ENCODE data around the gene CD3E.
A peak's percentile ranks its signal among the peaks of the same experiment; 100 is the strongest.

CD3E gene

DNA sequence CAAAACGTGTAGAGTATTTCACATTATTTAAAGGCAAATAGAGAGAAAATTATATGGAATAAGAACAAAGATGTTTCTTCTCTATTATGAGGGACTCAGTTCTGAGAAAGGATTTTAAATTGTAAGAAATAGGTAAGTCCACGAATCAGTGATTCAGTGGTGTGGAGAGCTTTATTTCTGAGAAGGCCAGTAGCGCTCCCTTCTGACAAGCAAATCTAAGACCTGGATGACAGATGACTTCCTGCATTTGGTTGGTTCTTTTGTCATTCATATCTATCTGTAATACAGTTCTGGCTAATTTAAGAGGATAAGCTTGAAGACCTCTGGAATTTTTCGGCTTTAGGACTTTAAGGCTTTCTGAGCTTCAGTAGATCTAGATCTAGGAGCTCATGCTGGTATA lies 7.0 kb downstream of the CD3E start:
- no peak overlapping the region for H3K4me3 ChIP-seq (ENCODE audit: low read length)

DNA sequence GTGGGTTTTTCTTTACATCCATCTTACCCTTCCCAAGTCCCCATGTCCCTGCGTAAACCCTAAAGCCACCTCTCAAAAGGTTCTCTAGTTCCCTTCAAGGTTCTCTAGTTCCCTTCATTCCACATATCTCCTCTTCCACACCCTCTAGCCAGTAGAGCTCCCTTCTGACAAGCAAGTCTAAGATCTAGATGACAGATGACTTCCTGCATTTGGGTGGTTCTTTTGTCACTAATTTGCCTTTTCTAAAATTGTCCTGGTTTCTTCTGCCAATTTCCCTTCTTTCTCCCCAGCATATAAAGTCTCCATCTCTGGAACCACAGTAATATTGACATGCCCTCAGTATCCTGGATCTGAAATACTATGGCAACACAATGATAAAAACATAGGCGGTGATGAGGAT lies 7.8 kb downstream of the CD3E start:
- no peak overlapping the region for H3K4me3 ChIP-seq (ENCODE audit: low read length)
- no peak for TF ChIP-seq CTCF (IDR thresholded peaks at IDR 0.05; ENCODE audit: insufficient read depth, low read depth, low read length, missing control alignments)
- DNase-seq (ENCODE audit: low read depth), result no peak

More for the DNA sequence above, 7.0 kb downstream of the CD3E start:
- peak; percentile 9 for TF ChIP-seq CTCF (IDR thresholded peaks at IDR 0.05; ENCODE audit: insufficient read depth, low read depth, low read length, missing control alignments)
- DNase-seq (ENCODE audit: low read depth), result peak; percentile 23

- no peak for TF ChIP-seq CTCF (IDR thresholded peaks at IDR 0.05; ENCODE audit: insufficient read depth, low read depth, low read length, missing control alignments)
- H3K4me3 ChIP-seq (ENCODE audit: low read length), result no peak overlapping the region
- DNase-seq (ENCODE audit: low read depth), result no peak
Measured at GRCh38 chr11:118313242-118313641, 8.7 kb downstream of the CD3E start.

DNA sequence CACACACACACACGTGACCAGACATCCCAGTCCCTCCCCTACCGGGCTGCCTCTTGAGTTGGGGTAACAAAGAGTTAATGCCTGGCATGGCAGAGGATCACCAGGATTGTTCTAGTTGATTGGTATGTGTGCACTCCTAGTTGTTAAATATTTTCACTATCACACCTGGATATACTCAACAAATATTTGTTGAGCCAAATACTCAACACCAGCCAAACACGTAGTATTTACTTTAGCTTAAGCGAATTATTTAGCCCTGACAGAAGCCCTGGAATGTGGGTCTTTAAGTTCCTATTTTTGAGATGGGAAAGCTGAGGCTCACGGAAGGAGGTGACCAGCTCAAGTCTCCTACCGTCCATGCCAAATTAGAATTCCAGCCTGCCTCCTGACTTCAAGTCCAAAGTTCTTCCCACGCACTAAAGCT lies 10.5 kb downstream of the CD3E start:
- no peak overlapping the region for H3K4me3 ChIP-seq (ENCODE audit: low read length)
- no peak for DNase-seq (ENCODE audit: low read depth)
- no peak for TF ChIP-seq CTCF (IDR thresholded peaks at IDR 0.05; ENCODE audit: insufficient read depth, low read depth, low read length, missing control alignments)

DNA sequence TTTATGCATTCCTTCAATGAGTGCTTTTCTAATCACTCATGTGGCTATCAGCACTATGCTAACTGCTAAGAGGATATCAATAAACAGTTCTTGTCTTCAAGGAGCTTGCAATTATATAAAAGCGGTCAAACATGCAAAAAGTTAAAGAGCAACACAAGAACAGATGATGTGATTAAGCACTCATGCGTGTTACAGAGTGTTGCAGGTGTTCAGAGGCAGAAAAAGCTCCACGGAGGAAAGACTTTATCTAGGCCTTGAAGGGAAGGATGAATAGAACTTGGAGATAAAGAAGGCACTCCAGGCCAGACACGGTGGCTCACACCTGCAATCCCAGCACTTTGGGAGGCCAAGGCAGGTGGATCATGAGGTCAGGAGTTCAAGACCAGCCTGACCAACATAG lies 13.6 kb downstream of the CD3E start:
- no peak for DNase-seq (ENCODE audit: low read depth)
- H3K4me3 ChIP-seq (ENCODE audit: low read length), result no peak overlapping the region
- TF ChIP-seq CTCF (IDR thresholded peaks at IDR 0.05; ENCODE audit: insufficient read depth, low read depth, low read length, missing control alignments), result no peak

DNA sequence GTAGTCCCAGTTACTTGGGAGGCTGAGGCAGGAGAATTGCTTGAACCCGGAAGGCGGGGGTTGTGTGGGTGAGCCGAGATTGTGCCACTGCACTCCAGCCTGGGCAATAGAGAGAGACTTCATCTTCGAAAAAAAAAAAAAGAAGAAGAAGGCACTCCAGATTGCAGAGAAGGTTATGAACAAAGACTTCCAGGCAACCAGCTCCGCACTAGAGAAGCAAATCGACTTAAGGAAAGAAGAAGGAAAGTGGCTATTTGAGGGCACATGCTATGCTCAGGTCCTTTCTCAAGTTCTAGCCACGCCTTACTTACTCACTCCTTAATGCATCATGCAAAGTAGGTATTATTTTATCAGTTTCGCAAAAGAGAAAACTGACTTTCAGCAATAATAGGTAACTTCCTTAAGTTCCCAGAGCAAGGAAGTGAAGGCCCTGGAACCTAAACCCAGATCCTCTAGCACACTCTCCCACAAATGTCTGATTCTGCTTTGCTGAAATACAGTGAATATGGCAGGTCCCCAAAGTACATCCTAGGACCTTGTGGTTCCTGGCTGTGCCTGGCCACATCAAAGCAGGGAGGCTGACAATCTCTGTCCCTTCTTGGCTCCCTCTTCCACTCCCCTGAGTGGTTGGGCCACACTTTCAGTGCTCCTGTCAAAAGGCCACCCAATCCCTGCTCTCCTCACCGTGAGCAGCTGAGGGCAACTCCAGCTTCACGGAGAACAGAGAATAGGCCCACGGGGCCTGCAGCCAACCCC lies 14.2 kb downstream of the CD3E start:
- no peak for TF ChIP-seq CTCF (IDR thresholded peaks at IDR 0.05; ENCODE audit: insufficient read depth, low read depth, low read length, missing control alignments)
- no peak overlapping the region for H3K4me3 ChIP-seq (ENCODE audit: low read length)
- DNase-seq (ENCODE audit: low read depth), result peak; percentile 65

DNA sequence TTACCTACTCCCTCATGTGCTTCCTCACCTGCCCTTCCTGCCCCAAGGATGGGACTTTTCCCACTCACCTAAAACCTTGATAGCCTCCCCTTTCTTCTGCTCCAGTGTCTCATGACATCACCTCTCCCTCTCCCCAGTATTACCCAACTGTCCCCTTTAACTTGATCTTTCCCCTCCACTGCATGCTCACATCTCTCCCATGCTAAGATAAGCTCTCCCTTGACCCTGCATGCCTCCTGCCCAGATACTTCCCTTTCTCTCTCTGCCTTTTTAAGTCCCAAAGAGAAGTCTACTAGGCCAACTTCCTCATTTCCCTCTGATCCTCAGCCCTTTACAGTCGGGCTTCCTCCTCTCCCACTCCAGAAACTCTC lies 14.8 kb downstream of the CD3E start:
- no peak for DNase-seq (ENCODE audit: low read depth)
- TF ChIP-seq CTCF (IDR thresholded peaks at IDR 0.05; ENCODE audit: insufficient read depth, low read depth, low read length, missing control alignments), result no peak
- H3K4me3 ChIP-seq (ENCODE audit: low read length), result no peak overlapping the region
